HG03039 (cell line): ENCODE data around the gene AGPAT3.
"Not testable (repeated sequence)": the region's sequence is repeated elsewhere in the genome, so short reads cannot be mapped to it uniquely, and the experiment has no call there.

Source experiments
- ATAC-seq: cut with Tn5 transposase; IDR thresholded peaks from one replicate; pipeline ENCODE4 v1.9.1; 2021; ENCODE audit warnings: mild to moderate bottlenecking, moderate library complexity; ENCODE audit not compliant: unreplicated experiment

AGPAT3 gene

DNA sequence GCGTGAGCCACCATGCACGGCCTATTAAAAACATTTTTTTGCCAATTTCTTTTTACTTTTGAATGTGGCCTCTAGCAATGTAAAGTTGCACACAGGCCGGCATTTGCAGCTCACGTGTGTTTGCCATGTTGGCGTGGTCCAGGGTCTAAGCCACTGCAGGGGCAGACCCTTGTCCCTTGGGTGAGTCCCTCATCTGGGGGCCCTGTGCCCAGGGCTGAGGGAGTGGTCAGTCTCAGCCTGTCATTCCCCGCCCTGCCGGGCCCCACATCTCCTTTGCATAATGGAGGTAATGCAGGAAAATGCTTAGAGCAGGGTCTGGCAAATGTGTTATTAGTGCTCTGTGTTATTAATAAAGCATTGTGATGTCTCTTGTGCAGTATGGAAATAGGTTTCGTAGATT is 16.9 kb downstream of the AGPAT3 start:
- ATAC-seq, result no peak

DNA sequence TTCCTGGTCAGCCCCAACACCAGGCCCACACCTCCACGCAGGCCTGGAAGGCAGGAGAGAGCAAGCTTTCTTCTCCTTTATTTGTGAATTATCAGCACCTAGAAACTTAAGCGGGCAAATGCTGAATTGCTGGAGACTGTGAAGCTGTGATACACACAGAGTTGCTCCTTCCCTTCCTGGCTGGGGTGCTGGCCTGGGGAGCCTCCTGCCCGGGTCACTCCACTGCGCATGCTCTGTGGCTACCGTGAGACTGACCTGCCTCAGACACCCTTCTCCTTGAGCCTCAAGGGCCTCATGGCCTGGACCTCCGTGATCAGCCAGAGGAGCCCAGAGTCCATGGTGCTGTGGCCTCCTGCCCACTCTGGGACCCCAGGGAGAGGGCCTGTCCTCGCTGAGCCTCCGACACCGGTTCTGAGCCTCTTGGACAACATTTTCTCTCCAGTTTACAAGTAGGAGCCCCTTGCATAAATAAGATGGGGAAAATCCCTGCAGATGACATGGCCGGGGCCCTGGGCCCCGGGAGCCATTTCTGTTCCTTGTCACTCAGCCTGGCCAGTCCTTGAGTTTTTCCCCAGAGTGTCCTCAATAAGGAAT is 18.0 kb downstream of the AGPAT3 start:
- no peak for ATAC-seq

DNA sequence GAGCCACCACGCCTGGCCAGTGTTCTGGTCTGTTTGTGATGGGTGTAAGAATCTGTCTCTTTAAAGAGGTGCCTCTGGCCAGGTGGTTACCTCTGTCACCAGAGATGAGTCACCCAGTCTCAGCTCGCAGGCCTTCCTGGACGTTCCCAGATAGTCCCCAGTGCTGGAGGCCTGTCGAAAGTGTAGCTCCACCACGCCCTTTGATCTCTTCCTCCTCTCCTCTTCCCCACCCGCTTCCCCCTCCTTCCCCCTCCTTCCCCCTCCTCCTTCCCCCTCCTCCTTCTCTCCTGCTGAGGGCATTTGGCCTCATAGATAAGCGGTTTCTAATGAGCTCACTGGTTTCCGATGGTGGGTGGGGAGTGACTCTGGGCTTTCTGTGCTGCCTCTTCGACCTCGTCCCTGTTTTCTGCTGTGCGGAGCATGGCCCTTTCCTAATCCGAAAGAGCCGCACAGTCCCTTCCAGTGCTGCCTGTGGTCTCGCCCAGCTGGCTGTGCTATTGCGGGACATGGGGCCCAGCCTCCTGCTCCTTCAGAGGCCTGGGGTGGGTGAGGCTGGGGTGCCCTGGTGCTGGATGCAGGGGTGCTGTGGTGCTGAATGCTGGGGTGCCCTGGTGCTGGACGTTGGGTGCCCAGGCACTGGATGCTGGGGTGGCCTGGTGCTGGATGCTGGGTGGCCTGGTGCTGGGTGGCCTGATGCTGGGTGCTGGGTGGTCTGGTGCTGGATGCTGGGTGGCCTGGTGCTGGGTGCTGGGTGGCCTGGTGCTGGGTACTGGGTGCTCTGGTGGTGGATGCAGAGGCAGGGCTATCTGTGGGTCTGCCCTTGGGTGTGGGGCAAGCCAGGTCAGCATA is 19.2 kb downstream of the AGPAT3 start:
- no peak for ATAC-seq

DNA sequence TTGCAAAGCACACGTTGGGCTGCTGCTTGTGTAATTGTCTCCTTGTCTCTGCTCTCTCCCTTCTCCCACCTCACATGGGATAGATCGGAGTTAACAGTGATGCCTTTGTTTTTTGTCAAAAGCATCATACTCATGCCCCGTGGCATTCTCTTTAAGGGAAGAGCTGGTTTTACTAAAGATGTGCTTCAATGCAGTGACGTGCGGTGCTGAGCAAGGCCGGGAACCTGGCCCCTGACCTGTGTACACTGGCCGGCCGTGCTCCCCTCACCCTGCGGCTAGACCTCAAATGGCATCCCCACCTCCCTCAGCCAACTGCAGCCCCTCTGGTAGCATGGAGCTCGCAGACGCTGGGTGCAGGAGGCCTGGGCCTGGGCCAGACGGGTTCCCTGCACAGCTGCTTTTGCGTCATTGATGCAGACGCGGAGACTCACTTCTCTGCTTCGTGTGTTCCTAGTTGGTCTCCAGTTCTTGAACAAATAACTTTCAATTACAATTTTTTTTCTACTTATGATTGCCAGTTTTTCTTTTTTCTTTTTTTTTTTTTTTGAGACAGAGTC is 19.9 kb downstream of the AGPAT3 start:
- ATAC-seq, result no peak

DNA sequence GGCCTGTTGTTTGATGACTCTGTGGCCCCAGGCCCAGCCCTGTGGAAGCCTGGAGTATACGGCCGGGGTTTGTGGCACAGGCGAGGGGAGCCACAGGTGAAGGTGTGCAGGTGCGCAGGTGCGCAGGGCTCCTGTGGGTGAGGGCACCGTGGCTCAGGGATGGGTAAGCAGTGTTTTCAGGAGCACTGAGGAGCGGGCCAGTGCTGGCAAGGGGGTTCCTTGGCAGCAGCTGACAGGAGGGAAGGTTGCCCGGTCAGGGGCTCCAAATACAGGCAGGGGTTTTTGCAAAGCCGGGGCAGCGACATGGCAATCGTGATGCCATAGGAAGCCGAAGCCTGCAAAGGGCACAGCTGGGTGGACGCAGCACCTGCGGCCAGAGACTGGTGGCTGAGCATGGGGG is 20.7 kb downstream of the AGPAT3 start:
- no peak for ATAC-seq

DNA sequence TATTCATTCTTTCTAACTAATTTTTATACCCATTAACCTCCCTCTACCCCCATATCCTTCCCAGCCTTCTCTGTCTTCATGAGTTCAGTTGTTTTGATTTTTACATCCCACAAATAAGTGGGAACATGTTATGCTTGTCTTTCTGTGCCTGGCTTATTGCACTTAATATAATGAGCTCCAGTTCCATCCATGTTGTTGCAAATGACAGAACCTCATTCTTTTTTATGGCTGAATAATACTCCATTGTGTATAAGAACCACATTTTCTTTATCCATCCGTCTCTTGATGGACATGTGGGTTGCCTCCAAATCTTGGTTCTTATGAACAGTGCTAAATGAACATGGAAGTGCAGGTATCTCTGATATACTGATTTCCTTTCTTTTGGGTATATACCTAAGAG is 21.5 kb downstream of the AGPAT3 start:
- no peak for ATAC-seq

DNA sequence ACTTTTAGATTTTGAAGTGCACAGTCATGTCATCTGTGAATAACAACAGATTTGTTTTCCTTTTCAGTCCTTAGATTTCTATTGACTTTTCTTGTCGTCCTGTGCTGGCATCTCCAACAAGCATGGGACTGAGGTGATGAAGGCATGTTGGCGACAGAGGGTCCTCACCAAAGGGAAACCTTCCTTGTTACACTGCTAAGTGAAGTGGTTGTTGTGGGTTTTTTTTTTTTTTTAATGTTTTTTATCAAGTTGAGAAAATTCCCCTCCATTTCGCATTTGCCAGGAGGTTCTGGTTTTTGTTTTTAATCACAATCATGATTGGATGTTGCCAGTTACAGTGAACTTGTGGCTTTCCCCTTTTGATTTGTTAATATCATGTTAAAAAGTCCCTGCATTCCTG is 24.0 kb downstream of the AGPAT3 start:
- ATAC-seq, result no peak

DNA sequence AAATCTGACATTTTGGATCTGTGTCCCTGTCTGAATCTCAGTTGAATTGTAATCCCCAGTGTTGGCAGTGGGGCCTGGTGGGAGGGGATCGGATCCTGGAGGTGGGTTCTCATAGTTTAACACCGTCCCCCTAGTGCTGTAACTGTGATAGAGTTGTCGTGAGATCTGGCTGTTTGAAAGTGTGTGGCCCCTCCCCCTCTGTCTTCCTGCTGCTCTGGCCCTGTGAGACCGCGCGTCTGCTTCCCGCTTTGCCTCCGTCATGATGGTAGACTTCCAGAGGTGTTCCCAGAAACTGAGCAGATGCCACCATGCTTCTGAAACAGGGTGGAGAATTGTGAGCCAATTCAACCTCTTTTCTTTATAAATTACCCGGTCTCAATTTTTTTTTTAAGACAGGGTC is 25.0 kb downstream of the AGPAT3 start:
- ATAC-seq, result no peak

DNA sequence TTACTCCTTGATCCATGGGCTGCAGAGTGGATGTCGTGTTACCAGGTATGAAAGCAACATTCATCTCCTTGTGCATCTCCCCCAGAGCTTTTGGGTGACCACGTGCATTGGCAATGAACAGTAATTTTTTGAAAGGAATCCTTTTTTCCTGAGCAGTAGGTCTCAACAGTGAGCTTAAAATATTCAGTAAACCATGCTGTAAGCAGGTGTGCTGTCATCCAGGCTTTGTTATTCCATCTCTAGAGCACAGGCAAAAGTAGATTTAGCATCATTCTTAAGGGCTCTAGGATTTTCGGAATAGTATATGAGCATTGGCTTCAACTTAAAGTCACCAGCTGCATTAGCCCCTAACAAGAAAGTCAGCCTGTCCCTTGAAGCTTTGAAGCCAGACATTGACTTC is 27.3 kb downstream of the AGPAT3 start:
- ATAC-seq, result no peak

DNA sequence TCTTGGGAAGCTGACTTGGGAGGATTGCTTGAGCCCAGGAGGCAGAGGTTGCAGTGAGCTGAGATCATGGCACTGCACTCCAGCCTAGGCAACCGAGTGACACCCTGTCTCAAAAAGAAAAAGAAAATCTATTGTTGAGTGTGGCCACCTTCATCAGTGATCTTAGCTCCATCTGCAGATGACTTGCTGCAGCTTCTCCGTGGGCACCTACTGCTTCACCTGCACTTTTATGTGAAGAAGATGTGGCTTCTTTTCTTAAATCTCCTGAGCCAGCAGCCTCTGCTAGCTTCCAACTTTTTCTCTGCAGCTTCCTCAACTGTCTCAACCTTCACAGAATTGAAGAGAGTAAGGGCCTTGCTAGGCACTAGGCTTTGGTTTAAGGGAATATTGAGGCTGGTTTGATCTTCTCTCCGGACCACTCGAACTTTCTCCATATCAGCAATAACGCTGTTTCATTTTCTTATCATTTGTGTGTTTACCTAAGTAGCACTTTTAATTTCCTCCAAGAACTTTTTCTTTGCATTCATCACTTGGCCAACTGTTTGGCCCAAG is 28.0 kb downstream of the AGPAT3 start:
- no peak for ATAC-seq

DNA sequence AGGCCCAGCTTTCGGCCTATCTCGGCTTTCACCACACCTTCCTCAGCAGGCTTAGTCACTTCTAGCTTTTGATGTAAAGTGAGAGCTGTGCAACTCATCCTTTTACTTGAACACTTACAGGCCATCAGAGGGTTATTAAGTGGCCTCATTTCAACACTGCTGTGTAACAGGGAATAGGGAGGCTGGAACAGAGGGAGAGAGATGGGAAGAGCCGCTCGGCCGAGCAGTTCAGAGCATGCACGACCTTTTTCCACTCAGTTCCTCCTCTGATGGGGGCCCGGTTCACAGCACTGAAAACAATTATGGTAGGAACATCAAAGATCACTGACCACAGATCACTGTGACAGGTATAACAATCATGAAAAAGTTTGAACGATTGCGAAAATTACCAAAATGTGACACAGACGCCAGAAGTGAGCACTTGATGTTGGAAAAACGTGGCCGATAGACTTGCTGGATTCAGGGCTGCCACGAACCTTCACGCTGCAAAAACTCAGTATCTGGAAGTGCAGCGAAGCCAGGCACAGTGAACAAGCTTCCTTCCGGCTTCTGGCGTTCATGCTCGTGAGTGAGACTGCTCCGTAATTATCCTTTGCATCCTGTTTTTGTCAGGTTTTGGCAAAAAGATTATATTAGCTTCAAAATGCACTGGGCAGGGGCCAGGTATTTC is 28.6 kb downstream of the AGPAT3 start:
- ATAC-seq, result peak; percentile 46

DNA sequence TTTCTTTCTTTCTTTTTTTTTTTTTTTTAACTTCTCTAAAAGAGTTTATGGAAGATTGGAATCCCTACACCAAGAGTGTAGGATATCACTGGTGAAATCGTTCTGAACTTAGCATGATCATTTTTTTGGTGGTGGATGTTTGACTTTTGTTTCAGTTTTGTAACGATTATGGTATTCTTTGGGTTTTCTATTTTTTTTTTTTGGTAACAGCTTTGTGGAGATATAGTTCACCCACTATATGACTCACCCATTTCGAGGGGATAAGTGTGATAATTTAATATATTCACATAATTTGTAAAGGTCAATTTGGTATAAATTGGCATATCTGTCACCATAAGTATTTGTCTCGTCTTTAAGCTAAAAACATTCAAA is 29.2 kb downstream of the AGPAT3 start:
- ATAC-seq, result no peak

DNA sequence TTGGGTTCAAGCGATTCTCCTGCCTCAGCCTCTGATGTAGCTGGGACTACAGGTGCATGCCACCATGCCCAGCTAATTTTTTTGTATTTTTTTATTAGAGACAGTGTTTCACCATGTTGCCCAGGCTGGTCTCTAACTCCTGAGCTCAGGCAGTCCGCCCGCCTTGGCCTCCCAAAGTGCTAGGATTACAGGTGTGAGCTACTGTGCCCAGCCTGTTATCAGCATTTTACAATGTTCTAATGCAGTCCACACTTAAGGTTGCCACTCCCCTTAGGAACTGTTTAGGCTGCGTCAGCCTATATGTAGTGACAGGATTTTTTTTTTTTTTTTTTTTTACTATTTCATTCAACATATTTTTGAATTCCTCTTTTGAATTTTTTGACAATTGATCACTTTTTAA is 30.2 kb downstream of the AGPAT3 start:
- ATAC-seq, result no peak

DNA sequence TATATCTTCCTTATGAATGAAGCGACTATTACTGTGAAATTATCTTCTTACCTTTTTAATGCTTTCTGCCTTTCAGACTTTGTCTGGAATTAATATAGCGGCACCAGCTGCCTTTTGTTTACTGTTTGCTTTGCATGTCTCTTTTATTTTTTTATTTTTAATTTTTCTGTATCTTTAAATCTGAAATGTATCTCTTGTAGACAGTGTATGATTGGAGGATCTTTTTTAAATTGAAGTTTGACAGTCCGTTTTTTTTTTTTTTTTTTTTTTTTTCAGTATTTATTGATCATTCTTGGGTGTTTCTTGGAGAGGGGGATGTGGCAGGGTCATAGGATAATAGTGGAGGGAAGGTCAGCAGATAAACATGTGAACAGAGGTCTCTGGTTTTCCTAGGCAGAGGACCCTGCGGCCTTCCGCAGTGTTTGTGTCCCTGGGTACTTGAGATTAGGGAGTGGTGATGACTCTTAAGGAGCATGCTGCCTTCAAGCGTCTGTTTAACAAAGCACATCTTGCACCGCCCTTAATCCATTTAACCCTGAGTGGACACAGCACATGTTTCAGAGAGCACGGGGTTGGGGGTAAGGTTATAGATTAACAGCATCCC is 31.8 kb downstream of the AGPAT3 start:
- ATAC-seq, result not testable (repeated sequence)

DNA sequence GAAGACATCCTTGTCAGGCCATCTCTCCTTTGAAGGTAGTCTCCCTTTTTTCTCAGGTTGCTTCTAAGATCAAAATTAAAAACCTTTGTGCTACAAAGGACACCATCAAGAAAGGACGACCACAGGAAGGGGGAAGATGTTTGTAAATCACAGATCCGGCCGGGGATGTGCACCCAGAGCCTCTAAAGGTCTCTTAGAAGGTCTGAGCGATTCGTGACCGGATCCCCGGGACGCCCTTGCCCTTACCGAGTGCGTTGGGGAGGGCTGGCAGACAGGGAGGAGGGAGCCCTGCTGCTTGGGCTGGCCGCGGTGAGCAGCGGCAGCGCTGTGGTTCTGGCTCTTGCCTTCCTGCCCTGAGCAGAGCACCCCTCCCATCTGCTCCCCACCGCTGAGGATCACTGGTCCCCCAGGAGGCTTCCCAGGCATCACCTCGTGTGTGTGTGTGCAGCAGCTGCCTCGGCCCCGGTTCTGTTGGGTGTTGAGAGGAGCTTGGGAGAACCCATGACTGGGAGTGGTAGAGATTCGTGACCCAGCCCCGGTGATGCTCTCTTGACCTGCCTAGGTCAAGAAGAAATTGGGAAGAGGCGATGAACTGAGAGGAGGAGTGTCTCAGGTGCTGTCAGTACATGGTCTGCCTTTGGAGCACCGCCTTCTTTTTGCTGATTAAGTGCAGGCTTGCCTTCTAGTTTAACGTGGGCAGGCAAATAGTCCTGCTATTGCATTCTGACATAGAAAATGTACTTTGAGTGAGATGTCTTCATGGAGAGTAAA is 34.5 kb downstream of the AGPAT3 start:
- no peak for ATAC-seq

DNA sequence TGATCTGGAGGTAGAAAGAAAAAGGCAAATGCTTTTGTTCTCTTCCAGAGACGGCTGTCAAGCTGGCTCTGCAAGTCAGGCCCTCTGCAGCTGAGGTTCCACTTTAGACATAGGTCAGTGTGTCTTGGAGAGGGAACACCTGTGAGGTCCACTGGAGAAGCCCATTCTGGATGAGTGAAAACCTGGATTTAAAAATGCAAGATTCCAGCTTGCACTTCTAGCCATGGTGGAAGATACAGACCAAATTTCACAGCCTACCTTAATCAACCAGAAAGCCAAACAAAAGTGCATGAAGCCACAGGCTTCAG is 35.0 kb downstream of the AGPAT3 start:
- ATAC-seq, result no peak

DNA sequence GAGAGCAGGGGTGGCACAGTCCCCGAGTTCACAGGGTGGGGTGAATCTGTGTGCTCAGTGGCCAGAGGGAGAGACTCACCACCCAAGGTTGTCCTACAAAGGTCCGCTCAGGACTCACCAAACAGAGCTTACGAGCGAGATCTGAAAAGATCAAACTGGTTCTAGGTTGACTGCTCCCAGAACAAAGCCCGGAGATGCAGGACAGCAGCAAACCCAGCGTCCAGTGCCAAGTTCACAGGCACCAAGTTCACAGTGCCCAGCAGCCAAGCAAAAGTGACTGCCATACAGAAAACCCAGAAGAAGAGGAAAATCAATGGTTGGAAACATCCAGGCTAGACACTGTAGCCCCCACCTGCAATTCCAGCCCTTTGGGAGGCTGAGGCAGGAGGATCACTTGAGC is 35.7 kb downstream of the AGPAT3 start:
- ATAC-seq, result no peak

DNA sequence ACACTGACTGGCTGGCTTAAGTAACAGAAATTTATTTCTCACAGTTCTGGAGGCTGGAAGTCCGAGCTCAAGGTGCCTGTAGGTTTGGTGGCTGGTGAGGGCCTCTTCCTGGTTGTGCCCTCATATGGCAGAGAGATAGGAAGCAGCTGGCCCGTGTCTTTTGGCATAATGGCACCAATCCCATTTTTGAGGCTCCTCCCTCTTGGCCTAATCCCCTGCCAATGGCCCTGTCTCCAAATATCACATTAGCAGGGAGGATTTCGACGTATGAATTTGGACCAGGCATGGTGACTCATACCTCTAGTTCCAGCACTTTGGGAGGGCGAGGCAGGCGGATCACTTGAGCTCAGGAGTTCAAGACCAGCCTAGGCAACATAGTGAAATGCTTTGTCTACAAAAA is 37.4 kb downstream of the AGPAT3 start:
- no peak for ATAC-seq

DNA sequence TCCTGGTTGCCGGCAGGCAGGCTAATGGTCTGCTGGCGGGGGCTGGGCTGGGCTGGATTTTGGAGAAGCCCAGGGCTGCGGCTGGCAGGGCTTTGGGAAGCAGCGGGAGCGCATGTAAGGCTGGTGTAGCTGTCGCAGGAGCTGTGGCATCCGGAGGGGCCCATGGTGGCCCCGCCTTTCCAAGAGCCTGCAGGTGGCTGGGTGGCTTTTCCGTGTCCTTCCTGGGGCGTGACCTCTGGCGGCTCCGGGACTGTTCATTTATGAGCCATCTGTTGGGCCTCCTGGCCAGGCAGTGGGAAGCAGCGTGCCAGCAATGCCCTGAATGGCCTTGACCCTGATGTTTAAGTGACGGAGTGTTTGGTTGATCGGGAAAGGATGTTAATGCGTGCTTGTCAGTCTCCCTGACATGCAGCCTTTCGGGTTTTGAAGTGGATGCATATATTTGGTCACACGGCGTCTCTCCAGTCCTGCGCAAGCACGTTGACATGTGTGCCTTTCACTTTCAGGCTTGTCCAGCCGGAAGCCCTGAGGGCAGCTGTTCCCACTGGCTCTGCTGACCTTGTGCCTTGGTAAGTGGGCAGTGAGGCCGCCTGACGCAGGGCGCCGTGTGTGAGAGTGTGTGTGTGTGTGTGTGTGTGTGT is 38.5 kb downstream of the AGPAT3 start:
- ATAC-seq, result no peak

DNA sequence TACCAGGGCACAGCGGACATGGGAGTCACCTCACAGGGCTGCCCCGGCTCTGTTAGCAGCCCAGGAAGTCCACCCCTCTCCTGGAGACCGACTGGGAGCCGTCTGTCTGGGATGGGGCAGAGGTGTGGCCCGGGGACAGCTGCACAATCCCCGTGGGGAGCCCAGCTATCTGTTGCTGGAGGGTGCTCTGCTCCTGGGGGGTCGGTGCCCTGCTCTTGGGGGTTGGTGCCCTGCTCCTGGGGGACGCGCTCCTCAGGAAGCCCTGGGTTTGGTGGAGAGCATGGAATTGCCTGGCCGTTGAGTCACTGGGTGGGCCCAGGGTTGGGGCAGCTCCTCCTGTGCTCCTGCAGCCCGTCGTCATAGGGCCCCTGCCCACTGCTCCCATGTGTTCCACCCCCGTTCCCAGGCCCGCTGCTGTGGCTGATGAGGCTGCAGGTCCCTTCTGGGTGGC is 39.3 kb downstream of the AGPAT3 start:
- no peak for ATAC-seq
